Placental epithelial cell (primary cell): ENCODE data around the gene PHKB. TPM values are rescaled to one million over a fixed set of nuclear protein-coding genes. Genes with fewer than 3 reads are reported as not detected.

ENCODE experiments used
- small RNA-seq: library from RNA; depleted of rRNA; stranded (forward); fragments of <200 nt; gene quantifications from one replicate; pipeline ENCODE3, GENCODE V24; 2012
- total RNA-seq: library from RNA; depleted of rRNA; stranded (reverse); fragments of >200 nt; gene quantifications from 2 replicates; pipeline ENCODE4 v1.2.3, GENCODE V29; 2012

The PHKB gene
- 64.4 and 82.0 TPM in 2 replicates for total RNA-seq

DNA sequence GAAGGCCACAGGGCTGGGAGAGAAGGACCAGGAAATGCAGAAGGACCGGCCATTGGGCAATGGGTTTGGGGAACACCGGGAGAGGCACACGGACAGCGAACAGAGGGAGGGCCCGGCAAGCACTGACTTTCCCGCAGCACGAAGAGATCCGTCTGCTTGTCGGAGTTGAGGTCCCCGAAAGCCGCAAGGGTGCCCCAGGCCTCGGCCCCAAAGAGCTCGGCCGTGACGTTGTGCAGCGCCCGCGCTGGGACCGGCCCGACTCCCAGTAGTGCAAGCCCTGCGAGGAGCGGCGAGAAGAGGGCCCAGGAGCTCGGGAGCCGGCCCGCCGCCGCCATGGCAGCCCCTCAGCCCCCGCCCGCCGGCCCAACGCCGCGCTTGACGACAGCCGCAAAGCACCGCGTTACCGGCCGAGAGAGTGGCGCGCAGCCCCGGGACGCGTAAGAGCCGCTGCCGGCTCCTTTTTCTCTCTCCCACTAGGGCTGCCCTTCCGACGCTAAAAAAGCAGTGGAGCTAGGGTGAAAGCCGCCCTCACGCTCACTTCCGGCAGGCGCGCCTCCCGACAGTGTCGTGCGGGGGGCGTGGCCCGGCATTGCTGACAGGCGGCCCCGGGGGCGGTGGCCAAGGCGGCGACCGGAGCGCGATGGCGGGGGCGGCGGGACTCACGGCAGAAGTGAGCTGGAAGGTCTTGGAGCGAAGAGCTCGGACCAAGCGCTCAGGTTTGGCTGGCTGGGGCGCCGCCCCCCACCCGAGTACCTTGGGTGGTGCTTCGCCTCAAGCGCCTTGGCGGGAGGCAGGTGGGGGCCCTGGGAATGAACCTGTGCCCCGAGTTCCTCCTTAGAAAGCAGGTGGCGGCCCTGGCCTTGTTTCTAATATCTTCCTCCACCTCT lies at the start of gene PHKB, which contains the start of gene ITFG1:
Gene PHKB, plus strand, starts transcription at position 621 of the 887 bp plus-strand sequence. Its CDS starts 20 bp downstream, at position 641.
Gene ITFG1, minus strand, starts transcription at position 353 of the 887 bp plus-strand sequence. Its CDS starts 18 bp downstream, at position 335.

Small RNA genes within 50 kb of the gene (small RNA-seq; reads per million reads assigned to genes)
- gene RNA5SP425, result not detected

Other genes with a start within 250 kb of the PHKB start
- gene ITFG1, start 268 bp upstream of the PHKB start, total RNA-seq, result 46.1 and 54.2 TPM in 2 replicates